GM18526 (cell line): ENCODE measurements around the gene TMEM114.

Source experiments
- POLR2A ChIP-seq: IDR thresholded peaks from 3 replicates; pipeline ENCODE4 v1.6.1; 2011; ENCODE audit not compliant: insufficient read length; ENCODE audit errors: extremely low read depth

TMEM114 gene

GRCh38 chr16:8569650-8570346, 20.5 kb downstream of the TMEM114 start:
- no peak for TF ChIP-seq POLR2A

GRCh38 chr16:8568231-8568617, 22.1 kb downstream of the TMEM114 start:
- no peak for TF ChIP-seq POLR2A

GRCh38 chr16:8567355-8568230, 22.7 kb downstream of the TMEM114 start:
- no peak for TF ChIP-seq POLR2A

GRCh38 chr16:8565498-8565897, 24.8 kb downstream of the TMEM114 start:
- no peak for TF ChIP-seq POLR2A

- TF ChIP-seq POLR2A = no peak
Observed at GRCh38 chr16:8564934-8565345, 25.4 kb downstream of the TMEM114 start.

- no peak for TF ChIP-seq POLR2A
Observed at GRCh38 chr16:8561496-8561895, 28.8 kb downstream of the TMEM114 start.

GRCh38 chr16:8555400-8555799, 34.9 kb downstream of the TMEM114 start:
- no peak for TF ChIP-seq POLR2A

GRCh38 chr16:8554881-8555280, 35.4 kb downstream of the TMEM114 start:
- TF ChIP-seq POLR2A = no peak

GRCh38 chr16:8554022-8554421, 36.3 kb downstream of the TMEM114 start:
- TF ChIP-seq POLR2A = no peak

- TF ChIP-seq POLR2A = no peak
Observed at GRCh38 chr16:8552487-8553221, 37.7 kb downstream of the TMEM114 start.

- TF ChIP-seq POLR2A = no peak
Observed at GRCh38 chr16:8551388-8552332, 38.7 kb downstream of the TMEM114 start.

- TF ChIP-seq POLR2A = no peak
Observed at GRCh38 chr16:8550728-8551387, 39.5 kb downstream of the TMEM114 start.

- no peak for TF ChIP-seq POLR2A
Observed at GRCh38 chr16:8549843-8550412, 40.4 kb downstream of the TMEM114 start.

- TF ChIP-seq POLR2A = no peak
Observed at GRCh38 chr16:8548166-8548565, 42.1 kb downstream of the TMEM114 start.
